ENCODE measurements around the gene CLPSL2.

The CLPSL2 gene

GRCh38 chr6:35754452-35755277 is 21.7 kb upstream of the CLPSL2 start:
- no peak overlapping the region for H3K27ac ChIP-seq
- H3K4me3 ChIP-seq (ENCODE audit: low read depth, low read length) = no peak overlapping the region
- in situ Hi-C loops (cut with HindIII; ENCODE audit: low pct_ligation_motif_present, low sequenced_read_pairs) = no loop called here
- H3K27me3 ChIP-seq (replicated peaks) = no peaks in the 10 kb centered on the region
- peak; percentile 0 for TF ChIP-seq CTCF (IDR thresholded peaks at IDR 0.05; ENCODE audit: low read depth, low read length, missing control alignments)
- DNase-seq = no peak
- H3K36me3 ChIP-seq (replicated peaks) = no peaks in the 10 kb centered on the region

GRCh38 chr6:35755278-35755924 is 21.0 kb upstream of the CLPSL2 start:
- no peak overlapping the region for H3K27ac ChIP-seq
- no peak overlapping the region for H3K4me3 ChIP-seq (ENCODE audit: low read depth, low read length)
- TF ChIP-seq CTCF (IDR thresholded peaks at IDR 0.05; ENCODE audit: low read depth, low read length, missing control alignments) = no peak
- H3K27me3 ChIP-seq (replicated peaks) = no peaks in the 10 kb centered on the region
- no peak for DNase-seq
- in situ Hi-C loops (cut with HindIII; ENCODE audit: low pct_ligation_motif_present, low sequenced_read_pairs) = no loop called here
- H3K36me3 ChIP-seq (replicated peaks) = no peaks in the 10 kb centered on the region

- TF ChIP-seq CTCF (IDR thresholded peaks at IDR 0.05; ENCODE audit: low read depth, low read length, missing control alignments) = peak; percentile 76
- peak; percentile 43 for DNase-seq
- Histone ChIP-seq H3K27me3 (replicated peaks) (no peaks in the 10 kb centered on the region), H3K36me3 (replicated peaks) (no peaks in the 10 kb centered on the region), H3K27ac (no peak overlapping the region), H3K4me3 (ENCODE audit: low read depth, low read length) (no peak overlapping the region)
- in situ Hi-C loops (cut with HindIII; ENCODE audit: low pct_ligation_motif_present, low sequenced_read_pairs) = no loop called here
These were observed 18.8 kb upstream of the CLPSL2 start for GRCh38 chr6:35757456-35758123.

GRCh38 chr6:35759426-35759825 is 17.0 kb upstream of the CLPSL2 start:
- Histone ChIP-seq H3K4me3 (ENCODE audit: low read depth, low read length) (no peak overlapping the region), H3K27ac (no peak overlapping the region), H3K27me3 (replicated peaks) (peaks cover 12% of the 10 kb centered on the region), H3K36me3 (replicated peaks) (no peaks in the 10 kb centered on the region)
- DNase-seq = no peak
- no peak for TF ChIP-seq CTCF (IDR thresholded peaks at IDR 0.05; ENCODE audit: low read depth, low read length, missing control alignments)
- in situ Hi-C loops (cut with HindIII; ENCODE audit: low pct_ligation_motif_present, low sequenced_read_pairs) = no loop called here

- no peak for TF ChIP-seq CTCF (IDR thresholded peaks at IDR 0.05; ENCODE audit: low read depth, low read length, missing control alignments)
- Histone ChIP-seq H3K36me3 (replicated peaks) (no peaks in the 10 kb centered on the region), H3K4me3 (ENCODE audit: low read depth, low read length) (no peak overlapping the region), H3K27me3 (replicated peaks) (peaks cover 19% of the 10 kb centered on the region), H3K27ac (no peak overlapping the region)
- in situ Hi-C loops (cut with HindIII; ENCODE audit: low pct_ligation_motif_present, low sequenced_read_pairs) = no loop called here
- DNase-seq = no peak
These were observed 10.7 kb upstream of the CLPSL2 start for GRCh38 chr6:35765739-35766138.

Data from brain microvascular endothelial cell (primary cell).